CD8-positive, alpha-beta memory T cell (primary cell): ENCODE data around the gene C1QTNF9. TPM values are rescaled to one million over a fixed set of nuclear protein-coding genes. Genes with fewer than 3 reads are reported as not detected.
"Not testable (repeated sequence)": the region's sequence is repeated elsewhere in the genome, so short reads cannot be mapped to it uniquely, and the experiment has no call there.

ENCODE experiments used
- CTCF ChIA-PET: fragments of 350-600 bp; sonication (Branson Sonifier 250); formaldehyde crosslinking; loops from one replicate; lab custom pipeline; 2021; ENCODE audit warnings: antibody characterized with exemption; lab: Charles Lee
- POLR2A ChIA-PET: fragments of 350-600 bp; sonication (Branson Sonifier 250); formaldehyde crosslinking; loops from one replicate; lab custom pipeline; 2021; ENCODE audit warnings: antibody characterized with exemption; lab: Charles Lee
- DNase-seq, 5 donors: peaks; one replicate each; pipeline versions ENCODE4 v3.0.0 to v3.0.0-alpha.2; 2020 to 2022; ENCODE audit warnings: mixed read lengths in 1 of 5
- H3K27ac ChIP-seq: one replicate; pipeline ENCODE4 v1.7.0; 2013; ENCODE audit warnings: low read depth, mild to moderate bottlenecking, low read length, moderate library complexity
- H3K27me3 ChIP-seq: 2 replicates; pipeline ENCODE4 v1.7.0; 2013; ENCODE audit warnings: low read length, mild to moderate bottlenecking; ENCODE audit not compliant: insufficient read depth, poor library complexity, severe bottlenecking
- H3K36me3 ChIP-seq: 2 replicates; pipeline ENCODE4 v1.7.0; 2013; ENCODE audit warnings: mild to moderate bottlenecking, low read length, moderate library complexity; ENCODE audit not compliant: insufficient read depth
- H3K4me1 ChIP-seq: 2 replicates; pipeline ENCODE4 v1.7.0; 2013; ENCODE audit warnings: mild to moderate bottlenecking, low read length, moderate library complexity; ENCODE audit not compliant: insufficient read depth
- H3K4me3 ChIP-seq: 2 replicates; pipeline ENCODE4 v1.7.0; 2013; ENCODE audit warnings: mild to moderate bottlenecking, low read length
- H3K9me3 ChIP-seq: 2 replicates; pipeline ENCODE4 v1.7.0; 2013; ENCODE audit warnings: mild to moderate bottlenecking, low read length
- H3K27ac Mint-ChIP-seq, 8 donors: one replicate each; pipeline ENCODE4 v1.8.0; 2020 to 2021; ENCODE audit warnings: mixed read lengths in 8 of 8, mild to moderate bottlenecking in 6 of 8, inconsistent platforms in 3 of 8, moderate library complexity in 3 of 8
- H3K27me3 Mint-ChIP-seq, 2 donors: one replicate each; pipeline ENCODE4 v1.8.0; 2020 to 2021; ENCODE audit warnings: mixed read lengths in 2 of 2, mild to moderate bottlenecking in 1 of 2, moderate library complexity in 1 of 2
- H3K36me3 Mint-ChIP-seq, 3 donors: one replicate each; pipeline ENCODE4 v1.8.0; 2020 to 2021; ENCODE audit warnings: mixed read lengths in 3 of 3, inconsistent platforms in 1 of 3, mild to moderate bottlenecking in 1 of 3
- H3K4me1 Mint-ChIP-seq, 3 donors: one replicate each; pipeline ENCODE4 v1.8.0; 2020 to 2021; ENCODE audit warnings: mixed read lengths in 3 of 3, inconsistent platforms in 1 of 3, mild to moderate bottlenecking in 1 of 3
- H3K4me3 Mint-ChIP-seq, 7 donors: one replicate each; pipeline ENCODE4 v1.8.0; 2020 to 2021; ENCODE audit warnings: mixed read lengths in 7 of 7, mild to moderate bottlenecking in 6 of 7, moderate library complexity in 4 of 7, inconsistent platforms in 2 of 7
- H3K9me3 Mint-ChIP-seq, 5 donors: one replicate each; pipeline ENCODE4 v1.8.0; 2020 to 2022; ENCODE audit warnings: mixed read lengths in 5 of 5, mild to moderate bottlenecking in 3 of 5, moderate library complexity in 2 of 5, inconsistent platforms in 1 of 5
- polyA plus RNA-seq: library from polyadenylated mRNA; unstranded; fragments of 300-500 nt; fragmentation: Illumina TruSeq; gene quantifications from one replicate; pipeline ENCODE4 v1.2.3, GENCODE V29; 2021
- total RNA-seq, 2 experiments: library from RNA; stranded (reverse); gene quantifications; one replicate each; pipeline ENCODE4 v1.2.3, GENCODE V29; 2021

The C1QTNF9 gene
- total and polyA plus RNA-seq, 3 experiments from 2014 or later: not detected

DNA sequence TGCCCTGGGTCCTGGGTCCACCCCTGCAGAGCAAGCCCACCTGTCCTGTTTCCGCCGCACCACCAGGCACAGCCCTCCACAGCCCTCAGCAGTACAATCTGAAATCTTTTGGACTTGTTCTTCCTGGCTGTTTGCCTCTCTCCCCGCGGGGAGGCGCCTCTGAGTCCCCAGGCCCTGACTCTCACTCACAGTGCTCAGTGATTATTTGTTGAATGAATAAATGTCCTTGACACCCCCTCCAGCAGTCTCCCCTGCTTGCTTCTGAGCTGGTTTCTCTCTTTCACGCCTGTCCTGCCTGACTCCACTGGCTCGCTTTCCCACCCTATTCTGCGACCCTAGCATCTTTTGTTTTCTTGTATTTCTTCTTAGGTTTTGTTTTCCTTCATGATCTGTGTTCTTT, 56.9 kb downstream of the C1QTNF9 start:
- H3K27me3 ChIP-seq, H3K4me1 ChIP-seq, POLR2A ChIA-PET, H3K4me3 ChIP-seq, H3K36me3 Mint-ChIP-seq, H3K9me3 ChIP-seq, H3K4me1 Mint-ChIP-seq, H3K36me3 ChIP-seq, H3K9me3 Mint-ChIP-seq, H3K4me3 Mint-ChIP-seq, H3K27ac Mint-ChIP-seq, DNase-seq, H3K27ac ChIP-seq, CTCF ChIA-PET: not testable (repeated sequence)
- peaks cover 8 to 33% of the 10 kb centered on the region in 2 donors for H3K27me3 Mint-ChIP-seq

DNA sequence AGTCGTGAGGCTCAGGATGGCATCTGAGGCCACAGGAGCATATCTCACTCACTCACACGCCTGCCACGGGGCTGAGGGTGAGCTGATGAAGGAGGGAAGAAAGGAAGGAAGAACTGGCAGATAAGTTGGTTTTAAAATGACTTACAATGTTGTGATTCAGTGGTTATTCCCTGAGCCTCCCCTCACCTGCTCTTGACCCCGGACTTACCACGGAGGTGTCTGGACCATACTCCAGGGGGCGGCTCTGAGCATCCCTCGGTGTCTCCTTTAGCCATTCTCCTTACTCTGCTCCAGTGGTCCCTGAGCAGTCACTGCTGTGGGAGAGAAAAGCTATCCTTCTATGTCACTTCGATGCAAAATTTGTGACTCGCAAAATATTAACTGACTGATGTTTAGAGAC, 61.9 kb downstream of the C1QTNF9 start:
- peaks cover 16 to 49% of the 10 kb centered on the region in 2 donors for H3K27me3 Mint-ChIP-seq
- H3K4me3 Mint-ChIP-seq, H3K9me3 Mint-ChIP-seq, DNase-seq, H3K36me3 Mint-ChIP-seq, H3K36me3 ChIP-seq, H3K9me3 ChIP-seq, H3K27me3 ChIP-seq, H3K4me3 ChIP-seq, POLR2A ChIA-PET, H3K27ac Mint-ChIP-seq, CTCF ChIA-PET, H3K4me1 ChIP-seq, H3K27ac ChIP-seq, H3K4me1 Mint-ChIP-seq: not testable (repeated sequence)

Other genes with a start within 250 kb of the C1QTNF9 start
- gene SPATA13, start 148.9 kb upstream of the C1QTNF9 start, total RNA-seq: 10 to 100 TPM; 60.7 to 65.1 TPM
- gene SPATA13, start 148.9 kb upstream of the C1QTNF9 start, polyA plus RNA-seq: 97.8 TPM
- 10 to 100 TPM; 37.4 to 38.7 TPM for gene PARP4, start 203.2 kb downstream of the C1QTNF9 start, total RNA-seq
- gene PARP4, start 203.2 kb downstream of the C1QTNF9 start, polyA plus RNA-seq: 59.7 TPM